ENCODE results near the gene PCDHGA10.
A peak's percentile ranks its signal among the peaks of the same experiment; 100 is the strongest.
"Not testable (repeated sequence)": the region's sequence is repeated elsewhere in the genome, so short reads cannot be mapped to it uniquely, and the experiment has no call there.

Gene PCDHGA10

DNA sequence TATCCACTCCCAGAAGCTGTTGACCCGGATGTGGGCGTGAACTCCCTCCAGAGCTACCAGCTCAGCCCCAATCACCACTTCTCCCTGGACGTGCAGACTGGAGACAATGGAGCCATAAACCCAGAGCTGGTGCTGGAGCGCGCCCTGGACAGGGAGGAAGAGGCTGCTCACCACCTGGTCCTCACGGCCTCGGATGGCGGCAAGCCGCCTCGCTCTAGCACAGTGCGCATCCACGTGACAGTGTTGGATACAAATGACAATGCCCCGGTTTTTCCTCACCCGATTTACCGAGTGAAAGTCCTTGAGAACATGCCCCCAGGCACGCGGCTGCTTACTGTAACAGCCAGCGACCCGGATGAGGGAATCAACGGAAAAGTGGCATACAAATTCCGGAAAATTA, 19.5 kb upstream of the PCDHGA10 start:
- no peak for DNase-seq

DNA sequence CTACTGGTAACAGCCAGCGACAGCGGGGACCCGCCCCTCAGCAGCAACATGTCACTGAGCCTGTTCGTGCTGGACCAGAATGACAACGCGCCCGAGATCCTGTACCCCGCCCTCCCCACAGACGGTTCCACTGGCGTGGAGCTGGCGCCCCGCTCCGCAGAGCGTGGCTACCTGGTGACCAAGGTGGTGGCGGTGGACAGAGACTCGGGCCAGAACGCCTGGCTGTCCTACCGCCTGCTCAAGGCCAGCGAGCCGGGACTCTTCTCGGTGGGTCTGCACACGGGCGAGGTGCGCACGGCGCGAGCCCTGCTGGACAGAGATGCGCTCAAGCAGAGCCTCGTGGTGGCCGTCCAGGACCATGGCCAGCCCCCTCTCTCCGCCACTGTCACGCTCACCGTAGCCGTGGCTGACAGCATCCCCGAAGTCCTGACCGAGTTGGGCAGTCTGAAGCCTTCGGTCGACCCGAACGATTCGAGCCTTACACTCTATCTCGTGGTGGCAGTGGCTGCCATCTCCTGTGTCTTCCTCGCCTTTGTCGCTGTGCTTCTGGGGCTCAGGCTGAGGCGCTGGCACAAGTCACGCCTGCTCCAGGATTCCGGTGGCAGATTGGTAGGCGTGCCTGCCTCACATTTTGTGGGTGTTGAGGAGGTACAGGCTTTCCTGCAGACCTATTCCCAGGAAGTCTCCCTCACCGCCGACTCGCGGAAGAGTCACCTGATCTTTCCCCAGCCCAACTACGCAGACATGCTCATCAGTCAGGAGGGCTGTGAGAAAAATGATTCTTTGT, 18.2 kb upstream of the PCDHGA10 start:
- DNase-seq: not testable (repeated sequence)

DNA sequence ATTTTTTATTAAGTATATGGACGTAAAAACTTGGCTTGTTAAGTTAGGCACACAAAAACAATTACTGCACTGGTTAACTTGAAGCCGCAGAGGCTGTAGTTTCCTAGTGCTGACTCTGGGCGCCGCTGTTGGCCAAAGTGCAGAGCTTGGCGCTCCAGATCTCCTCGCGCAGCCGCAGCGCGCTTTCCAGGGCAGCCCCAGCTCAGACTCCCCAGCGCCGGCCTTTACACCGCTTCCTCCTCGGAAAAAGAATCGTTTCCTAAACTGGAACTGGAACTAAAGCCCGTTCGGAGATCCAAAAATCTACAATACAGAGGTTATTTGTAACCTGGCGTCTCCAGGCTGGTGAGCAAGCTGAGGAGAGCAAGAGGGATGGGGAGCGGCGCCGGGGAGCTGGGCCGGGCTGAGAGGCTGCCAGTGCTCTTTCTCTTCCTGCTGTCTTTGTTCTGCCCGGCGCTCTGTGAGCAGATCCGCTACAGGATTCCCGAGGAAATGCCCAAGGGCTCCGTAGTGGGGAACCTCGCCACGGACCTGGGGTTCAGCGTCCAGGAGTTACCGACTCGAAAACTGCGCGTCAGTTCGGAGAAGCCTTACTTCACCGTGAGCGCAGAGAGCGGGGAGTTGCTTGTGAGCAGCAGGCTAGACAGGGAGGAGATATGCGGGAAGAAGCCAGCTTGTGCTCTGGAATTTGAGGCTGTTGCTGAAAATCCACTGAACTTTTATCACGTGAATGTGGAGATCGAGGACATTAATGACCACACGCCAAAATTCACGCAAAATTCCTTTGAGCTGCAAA, 14.8 kb upstream of the PCDHGA10 start, which contains the start of gene PCDHGB5:
TSS of gene PCDHGB5 (plus strand) at position 192 of the 796 bp plus-strand sequence. CDS start at position 373, 181 bp downstream.
- DNase-seq: not testable (repeated sequence)

DNA sequence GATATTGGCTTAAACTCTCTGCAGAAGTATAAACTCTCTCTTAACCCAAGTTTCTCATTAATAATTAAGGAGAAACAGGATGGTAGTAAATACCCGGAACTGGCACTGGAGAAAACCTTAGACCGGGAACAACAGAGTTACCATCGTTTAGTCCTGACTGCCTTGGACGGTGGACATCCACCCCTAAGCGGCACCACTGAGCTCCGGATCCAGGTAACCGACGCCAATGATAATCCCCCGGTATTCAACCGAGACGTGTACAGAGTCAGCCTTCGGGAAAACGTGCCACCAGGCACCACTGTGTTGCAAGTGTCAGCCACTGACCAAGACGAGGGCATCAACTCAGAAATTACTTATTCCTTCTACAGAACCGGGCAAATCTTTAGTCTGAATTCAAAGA, 14.2 kb upstream of the PCDHGA10 start:
- DNase-seq: no peak

DNA sequence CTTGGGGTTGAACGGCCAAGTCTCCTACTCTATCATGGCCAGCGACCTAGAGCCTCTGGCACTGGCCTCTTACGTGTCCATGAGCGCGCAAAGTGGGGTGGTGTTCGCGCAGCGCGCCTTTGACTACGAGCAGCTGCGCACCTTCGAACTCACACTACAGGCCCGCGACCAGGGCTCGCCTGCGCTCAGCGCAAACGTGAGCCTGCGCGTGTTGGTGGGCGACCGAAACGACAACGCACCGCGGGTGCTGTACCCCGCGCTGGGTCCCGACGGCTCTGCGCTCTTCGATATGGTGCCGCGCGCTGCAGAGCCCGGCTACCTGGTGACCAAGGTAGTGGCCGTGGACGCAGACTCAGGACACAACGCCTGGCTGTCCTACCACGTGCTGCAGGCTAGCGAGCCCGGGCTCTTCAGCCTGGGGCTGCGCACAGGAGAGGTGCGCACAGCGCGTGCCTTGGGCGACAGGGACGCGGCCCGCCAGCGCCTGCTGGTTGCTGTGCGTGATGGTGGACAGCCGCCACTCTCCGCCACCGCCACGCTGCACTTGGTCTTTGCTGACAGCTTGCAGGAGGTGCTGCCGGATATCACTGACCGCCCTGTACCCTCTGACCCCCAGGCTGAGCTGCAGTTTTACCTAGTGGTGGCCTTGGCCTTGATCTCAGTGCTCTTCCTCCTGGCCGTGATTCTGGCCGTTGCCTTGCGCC, 13.1 kb upstream of the PCDHGA10 start:
- no peak for DNase-seq

DNA sequence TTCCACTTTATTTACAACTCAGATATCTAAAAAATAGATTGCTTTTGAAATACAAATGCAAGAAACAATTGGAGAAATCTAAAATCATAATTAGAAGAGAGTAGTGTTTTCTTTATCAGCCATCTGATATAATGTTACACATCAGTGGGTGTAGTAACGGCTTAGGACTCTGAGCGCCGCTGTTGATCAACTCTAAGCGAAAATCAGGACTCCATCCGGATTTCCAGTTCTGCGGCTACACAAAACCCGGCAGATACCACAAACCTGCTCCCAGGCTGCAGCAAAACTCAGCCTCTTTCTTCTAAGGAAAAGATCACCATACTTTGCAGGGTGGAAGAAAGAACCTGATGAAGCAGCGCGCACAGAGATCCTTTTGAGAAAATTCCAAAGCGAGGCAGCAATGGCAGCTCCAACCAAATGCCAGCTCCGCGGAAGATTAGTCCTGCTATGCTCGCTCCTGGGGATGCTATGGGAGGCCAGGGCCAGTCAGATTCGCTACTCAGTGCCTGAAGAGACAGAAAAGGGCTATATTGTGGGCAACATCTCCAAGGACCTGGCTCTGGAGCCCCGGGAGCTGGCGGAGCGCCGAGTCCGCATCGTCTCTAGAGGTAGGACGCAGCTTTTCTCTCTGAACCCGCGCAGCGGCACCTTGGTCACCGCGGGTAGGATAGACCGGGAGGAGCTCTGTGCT, 10.1 kb upstream of the PCDHGA10 start, which contains the start of gene PCDHGA9:
TSS of gene PCDHGA9 (plus strand) at position 226 of the 691 bp plus-strand sequence. CDS start at position 401, 175 bp downstream.
- DNase-seq: peak; percentile 49

DNA sequence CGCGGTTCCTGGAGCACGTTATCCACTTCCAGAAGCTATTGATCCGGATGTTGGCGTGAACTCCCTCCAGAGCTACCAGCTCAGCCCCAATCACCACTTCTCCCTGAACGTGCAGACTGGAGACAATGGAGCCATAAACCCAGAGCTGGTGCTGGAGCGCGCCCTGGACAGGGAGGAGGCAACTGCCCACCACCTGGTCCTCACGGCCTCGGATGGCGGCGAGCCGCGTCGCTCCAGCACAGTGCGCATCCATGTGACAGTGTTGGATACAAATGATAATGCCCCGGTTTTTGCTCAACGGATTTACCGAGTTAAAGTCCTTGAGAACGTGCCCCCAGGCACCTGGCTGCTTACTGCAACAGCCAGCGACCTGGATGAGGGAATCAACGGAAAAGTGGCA, 9.4 kb upstream of the PCDHGA10 start:
- DNase-seq: no peak

DNA sequence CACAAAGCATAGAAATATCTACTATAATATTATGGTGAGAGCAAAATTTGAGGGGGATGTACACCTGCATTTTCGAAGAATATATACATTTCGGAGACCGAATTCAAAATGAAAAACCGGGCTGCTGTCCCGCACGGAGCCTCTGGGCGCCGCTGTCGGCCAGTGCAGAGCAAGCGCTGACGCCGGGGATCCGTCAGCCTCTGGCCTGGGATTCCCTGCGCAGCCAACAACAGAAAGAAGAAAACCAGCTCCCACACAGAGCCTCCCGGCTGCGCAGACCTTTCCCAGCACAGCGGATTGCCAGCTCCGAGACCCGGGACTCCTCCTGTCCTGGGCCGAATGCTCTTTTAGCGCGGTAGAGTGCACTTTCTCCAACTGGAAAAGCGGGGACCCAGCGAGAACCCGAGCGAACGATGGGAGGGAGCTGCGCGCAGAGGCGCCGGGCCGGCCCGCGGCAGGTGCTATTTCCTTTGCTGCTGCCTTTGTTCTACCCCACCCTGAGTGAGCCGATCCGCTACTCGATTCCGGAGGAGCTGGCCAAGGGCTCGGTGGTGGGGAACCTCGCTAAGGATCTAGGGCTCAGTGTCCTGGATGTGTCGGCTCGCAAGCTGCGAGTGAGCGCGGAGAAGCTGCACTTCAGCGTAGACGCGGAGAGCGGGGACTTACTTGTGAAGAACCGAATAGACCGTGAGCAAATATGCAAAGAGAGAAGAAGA, 4.8 kb upstream of the PCDHGA10 start, which contains the start of gene PCDHGB6:
TSS of gene PCDHGB6 (plus strand) at position 232 of the 716 bp plus-strand sequence. CDS start at position 414, 182 bp downstream.
- not testable (repeated sequence) for DNase-seq

DNA sequence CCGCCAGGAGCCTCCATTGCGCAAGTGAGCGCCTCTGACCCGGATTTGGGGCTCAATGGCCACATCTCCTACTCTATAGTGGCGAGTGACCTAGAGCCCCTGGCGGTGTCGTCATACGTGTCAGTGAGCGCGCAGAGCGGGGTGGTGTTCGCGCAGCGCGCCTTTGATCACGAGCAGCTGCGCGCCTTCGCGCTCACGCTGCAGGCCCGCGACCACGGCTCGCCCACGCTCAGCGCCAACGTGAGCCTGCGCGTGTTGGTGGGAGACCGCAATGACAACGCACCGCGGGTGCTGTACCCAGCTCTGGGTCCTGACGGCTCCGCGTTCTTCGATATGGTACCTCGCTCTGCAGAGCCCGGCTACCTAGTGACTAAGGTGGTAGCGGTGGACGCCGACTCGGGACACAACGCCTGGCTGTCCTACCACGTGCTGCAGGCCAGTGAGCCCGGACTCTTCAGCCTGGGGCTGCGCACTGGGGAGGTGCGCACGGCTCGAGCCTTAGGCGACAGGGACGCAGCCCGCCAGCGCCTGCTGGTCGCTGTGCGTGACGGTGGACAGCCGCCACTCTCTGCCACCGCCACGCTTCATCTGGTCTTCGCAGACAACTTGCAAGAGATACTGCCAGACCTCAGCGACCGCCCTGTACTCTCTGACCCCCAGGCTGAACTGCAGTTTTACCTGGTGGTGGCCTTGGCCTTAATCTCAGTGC, 3.0 kb upstream of the PCDHGA10 start:
- no peak for DNase-seq

DNA sequence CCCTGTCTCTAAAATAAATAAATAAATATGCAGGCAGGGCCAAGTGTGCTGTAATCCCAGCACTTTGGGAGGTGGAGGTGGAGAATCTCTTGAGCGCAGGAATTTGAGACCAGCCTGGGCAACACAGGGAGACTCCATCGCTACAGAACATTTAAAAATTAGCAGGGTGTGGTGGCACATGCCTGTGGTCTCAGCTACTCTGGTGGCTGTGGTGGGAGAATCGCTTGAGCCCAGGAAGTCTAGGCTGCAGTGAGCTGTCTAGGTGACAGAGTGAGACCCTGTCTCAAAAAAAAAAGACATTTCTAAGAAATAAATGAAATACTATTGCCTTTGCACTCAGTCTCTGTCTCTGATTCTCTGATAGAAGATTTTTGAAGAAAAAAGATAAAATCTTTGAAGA, 1.2 kb upstream of the PCDHGA10 start:
- DNase-seq: no peak

DNA sequence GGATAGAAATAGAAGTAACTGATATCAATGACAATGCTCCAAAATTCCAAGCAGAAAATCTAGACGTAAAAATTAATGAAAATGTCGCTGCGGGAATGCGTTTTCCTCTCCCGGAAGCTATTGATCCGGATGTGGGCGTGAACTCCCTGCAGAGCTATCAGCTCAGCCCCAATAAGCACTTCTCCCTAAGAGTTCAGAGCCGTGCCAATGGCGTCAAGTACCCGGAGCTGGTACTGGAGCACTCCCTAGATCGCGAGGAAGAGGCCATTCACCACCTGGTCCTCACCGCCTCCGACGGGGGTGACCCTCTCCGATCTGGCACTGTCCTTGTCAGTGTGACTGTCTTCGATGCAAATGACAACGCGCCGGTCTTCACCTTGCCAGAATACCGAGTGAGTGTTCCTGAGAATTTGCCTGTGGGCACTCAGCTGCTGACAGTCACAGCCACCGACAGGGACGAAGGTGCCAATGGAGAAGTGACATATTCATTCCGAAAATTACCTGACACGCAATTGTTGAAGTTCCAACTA, 818 bp downstream of the PCDHGA10 start:
- no peak for DNase-seq

DNA sequence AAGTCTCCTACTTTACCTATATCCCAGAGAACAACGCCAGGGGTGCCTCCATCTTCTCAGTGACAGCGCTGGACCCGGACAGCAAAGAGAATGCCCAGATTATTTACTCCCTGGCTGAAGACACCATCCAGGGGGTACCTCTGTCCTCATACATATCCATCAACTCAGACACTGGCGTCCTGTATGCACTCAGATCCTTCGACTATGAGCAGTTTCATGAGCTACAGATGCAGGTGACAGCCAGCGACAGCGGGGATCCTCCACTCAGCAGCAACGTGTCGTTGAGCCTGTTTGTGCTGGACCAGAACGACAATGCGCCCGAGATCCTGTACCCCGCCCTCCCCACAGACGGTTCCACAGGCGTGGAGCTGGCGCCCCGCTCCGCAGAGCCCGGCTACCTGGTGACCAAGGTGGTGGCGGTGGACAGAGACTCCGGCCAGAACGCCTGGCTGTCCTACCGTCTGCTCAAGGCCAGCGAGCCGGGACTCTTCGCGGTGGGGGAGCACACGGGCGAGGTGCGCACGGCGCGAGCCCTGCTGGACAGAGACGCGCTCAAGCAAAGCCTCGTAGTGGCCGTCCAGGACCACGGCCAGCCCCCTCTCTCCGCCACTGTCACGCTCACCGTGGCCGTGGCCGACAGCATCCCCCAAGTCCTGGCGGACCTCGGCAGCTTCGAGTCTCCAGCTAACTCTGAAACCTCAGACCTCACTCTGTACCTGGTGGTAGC, 1.9 kb downstream of the PCDHGA10 start:
- DNase-seq: not testable (repeated sequence)

DNA sequence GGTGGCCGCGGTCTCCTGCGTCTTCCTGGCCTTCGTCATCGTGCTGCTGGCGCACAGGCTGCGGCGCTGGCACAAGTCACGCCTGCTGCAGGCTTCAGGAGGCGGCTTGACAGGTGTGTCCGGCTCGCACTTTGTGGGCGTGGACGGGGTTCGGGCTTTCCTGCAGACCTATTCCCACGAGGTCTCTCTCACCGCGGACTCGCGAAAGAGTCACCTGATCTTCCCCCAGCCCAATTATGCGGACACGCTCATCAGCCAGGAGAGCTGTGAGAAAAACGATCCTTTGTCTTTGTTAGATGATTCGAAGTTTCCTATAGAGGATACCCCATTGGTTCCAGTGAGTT, 2.5 kb downstream of the PCDHGA10 start:
- not testable (repeated sequence) for DNase-seq

DNA sequence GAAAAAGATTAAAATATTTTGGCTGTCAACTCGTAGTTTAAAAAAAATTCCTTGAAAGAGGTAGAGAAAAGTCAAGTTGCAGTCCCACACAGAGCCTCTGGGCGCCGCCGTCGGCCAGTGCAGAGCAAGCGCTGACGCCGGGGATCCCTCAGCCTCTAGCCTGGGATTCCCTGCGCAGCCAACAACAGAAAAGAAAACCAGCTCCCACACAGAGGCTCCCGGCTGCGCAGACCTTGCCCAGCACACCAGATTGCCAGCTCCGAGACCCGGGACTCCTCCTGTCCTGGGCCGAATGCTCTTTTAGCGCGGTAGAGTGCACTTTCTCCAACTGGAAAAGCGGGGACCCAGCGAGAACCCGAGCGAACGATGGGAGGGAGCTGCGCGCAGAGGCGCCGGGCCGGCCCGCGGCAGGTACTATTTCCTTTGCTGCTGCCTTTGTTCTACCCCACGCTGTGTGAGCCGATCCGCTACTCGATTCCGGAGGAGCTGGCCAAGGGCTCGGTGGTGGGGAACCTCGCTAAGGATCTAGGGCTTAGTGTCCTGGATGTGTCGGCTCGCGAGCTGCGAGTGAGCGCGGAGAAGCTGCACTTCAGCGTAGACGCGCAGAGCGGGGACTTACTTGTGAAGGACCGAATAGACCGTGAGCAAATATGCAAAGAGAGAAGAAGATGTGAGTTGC, 4.8 kb downstream of the PCDHGA10 start, which contains the start of gene PCDHGB7:
TSS of gene PCDHGB7 (plus strand) at position 184 of the 679 bp plus-strand sequence. CDS start at position 367, 183 bp downstream.
- peak; percentile 69 for DNase-seq

DNA sequence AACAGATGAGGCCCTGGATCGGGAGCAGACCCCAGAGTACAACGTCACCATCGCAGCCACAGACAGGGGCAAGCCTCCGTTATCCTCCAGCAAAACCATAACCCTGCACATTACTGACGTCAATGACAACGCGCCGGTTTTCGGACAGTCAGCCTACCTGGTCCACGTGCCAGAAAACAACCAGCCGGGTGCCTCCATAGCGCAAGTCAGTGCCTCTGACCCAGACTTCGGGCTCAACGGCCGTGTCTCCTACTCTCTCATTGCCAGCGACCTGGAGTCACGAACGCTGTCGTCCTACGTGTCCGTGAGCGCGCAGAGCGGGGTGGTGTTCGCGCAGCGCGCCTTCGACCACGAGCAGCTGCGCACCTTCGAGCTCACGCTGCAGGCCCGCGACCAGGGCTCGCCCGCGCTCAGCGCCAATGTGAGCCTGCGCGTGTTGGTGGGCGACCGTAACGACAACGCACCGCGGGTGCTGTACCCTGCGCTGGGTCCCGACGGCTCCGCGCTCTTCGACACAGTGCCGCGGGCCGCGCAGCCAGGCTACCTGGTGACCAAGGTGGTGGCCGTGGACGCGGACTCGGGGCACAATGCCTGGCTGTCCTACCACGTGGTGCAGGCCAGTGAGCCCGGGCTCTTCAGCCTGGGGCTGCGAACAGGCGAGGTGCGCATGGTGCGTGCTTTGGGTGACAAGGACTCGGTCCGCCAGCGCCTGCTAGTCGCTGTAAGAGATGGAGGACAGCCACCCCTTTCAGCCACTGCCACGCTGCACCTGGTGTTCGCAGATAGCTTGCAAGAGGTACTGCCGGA, 6.5 kb downstream of the PCDHGA10 start:
- DNase-seq: no peak

DNA sequence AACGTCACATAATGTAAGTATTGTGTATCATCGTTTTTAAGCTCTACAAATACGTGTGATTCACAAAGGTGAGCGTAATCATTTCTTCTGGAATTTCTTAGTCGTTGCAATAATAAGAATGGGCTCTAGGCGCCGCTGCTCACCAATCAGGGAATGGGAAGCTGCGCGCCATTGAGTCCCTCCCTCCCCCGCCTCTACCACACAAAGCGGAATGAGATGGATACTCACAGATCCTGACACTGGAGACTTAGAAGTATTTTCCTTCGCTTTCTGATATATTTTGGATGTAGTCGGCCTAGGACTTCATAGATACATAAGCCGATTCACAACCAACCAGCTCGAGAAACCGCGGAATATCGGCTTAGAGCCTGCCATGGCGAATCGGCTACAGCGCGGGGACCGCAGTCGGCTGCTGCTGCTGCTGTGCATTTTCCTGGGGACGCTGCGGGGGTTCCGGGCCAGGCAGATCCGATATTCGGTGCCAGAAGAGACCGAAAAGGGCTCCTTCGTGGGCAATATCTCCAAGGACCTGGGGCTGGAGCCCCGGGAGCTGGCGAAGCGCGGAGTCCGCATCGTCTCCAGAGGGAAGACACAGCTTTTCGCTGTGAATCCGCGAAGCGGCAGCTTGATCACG, 8.2 kb downstream of the PCDHGA10 start, which contains the start of gene PCDHGA11:
TSS of gene PCDHGA11 (plus strand) at position 197 of the 634 bp plus-strand sequence. CDS start at position 374, 177 bp downstream.
- DNase-seq: peak; percentile 68

DNA sequence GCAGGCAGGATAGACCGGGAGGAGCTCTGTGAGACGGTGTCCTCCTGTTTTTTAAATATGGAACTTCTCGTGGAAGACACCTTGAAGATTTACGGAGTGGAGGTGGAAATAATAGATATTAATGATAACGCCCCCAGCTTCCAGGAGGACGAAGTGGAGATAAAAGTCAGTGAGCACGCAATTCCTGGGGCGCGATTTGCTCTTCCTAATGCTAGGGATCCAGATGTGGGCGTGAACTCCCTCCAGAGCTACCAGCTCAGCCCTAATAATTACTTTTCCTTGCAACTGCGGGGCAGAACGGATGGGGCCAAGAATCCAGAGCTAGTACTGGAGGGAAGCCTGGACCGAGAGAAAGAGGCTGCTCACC, 8.7 kb downstream of the PCDHGA10 start:
- DNase-seq: no peak

DNA sequence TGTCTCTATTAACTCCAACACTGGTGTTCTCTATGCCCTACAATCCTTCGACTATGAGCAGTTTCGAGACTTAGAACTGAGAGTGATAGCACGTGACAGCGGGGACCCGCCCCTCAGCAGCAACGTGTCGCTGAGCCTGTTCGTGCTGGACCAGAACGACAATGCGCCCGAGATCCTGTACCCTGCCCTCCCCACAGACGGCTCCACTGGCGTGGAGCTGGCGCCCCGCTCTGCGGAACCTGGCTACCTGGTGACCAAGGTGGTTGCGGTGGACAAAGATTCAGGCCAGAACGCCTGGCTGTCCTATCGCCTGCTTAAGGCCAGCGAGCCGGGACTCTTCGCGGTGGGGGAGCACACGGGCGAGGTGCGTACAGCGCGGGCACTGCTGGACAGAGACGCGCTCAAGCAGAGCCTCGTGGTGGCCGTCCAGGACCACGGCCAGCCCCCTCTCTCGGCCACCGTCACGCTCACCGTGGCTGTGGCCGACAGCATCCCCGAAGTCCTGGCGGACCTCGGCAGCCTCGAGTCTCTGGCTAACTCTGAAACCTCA, 10.0 kb downstream of the PCDHGA10 start:
- DNase-seq: no peak

Data from 8988T (cell line).